Skin of body (tissue), 2 donors: ENCODE data around the gene PEX11G. TPM values are rescaled to one million over a fixed set of nuclear protein-coding genes. Genes with fewer than 3 reads are reported as not detected.
"Not testable (repeated sequence)": the region's sequence is repeated elsewhere in the genome, so short reads cannot be mapped to it uniquely, and the experiment has no call there.

Source experiments
- DNase-seq: peaks from one replicate; lab custom pipeline; 2025; lab: John Stamatoyannopoulos, UW
- total RNA-seq: library from RNA; depleted of rRNA; stranded (reverse); fragments of >200 nt; gene quantifications from one replicate; pipeline ENCODE4 v1.2.3, GENCODE V29; 2014

Gene PEX11G
- total RNA-seq, 1 donor from 2014 or later = 1.1 TPM

DNA sequence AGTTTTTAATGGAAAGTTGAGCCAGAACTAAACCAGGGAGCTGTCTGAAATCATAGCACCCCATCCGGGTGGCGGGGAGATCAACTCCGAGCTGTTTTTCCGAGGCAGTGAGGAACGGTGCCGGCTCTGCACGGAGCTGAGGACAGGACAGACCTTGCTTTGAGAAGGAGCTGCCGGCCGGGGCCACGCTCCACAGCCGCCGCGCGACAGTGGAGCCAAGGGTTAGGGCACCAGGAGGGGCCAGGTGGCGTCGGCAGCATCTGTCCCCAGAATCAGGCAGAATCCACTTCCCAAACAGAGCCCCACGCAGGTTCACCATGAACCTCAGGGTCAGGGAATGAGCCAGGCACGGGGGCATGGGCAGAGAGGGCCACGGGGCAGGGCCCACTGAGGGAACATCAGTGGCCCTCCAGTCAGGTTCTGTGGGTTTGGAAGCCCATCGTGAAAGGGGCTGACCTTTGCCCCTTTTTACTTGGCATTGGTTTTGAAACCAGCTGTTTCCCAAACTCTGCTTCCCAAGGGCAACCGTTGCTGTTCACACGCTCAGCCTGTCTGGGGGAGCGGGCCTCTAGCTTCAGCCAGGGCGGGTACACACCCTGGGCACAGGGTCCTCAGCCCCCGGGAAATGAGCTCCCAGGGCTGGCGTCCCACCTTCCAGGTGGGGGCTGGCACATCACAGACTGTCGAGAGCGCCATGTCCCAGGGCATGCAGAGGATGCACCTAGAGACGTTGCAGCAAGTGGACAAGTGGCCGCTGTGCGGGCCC, 18.1 kb downstream of the PEX11G start:
- DNase-seq = no peak

DNA sequence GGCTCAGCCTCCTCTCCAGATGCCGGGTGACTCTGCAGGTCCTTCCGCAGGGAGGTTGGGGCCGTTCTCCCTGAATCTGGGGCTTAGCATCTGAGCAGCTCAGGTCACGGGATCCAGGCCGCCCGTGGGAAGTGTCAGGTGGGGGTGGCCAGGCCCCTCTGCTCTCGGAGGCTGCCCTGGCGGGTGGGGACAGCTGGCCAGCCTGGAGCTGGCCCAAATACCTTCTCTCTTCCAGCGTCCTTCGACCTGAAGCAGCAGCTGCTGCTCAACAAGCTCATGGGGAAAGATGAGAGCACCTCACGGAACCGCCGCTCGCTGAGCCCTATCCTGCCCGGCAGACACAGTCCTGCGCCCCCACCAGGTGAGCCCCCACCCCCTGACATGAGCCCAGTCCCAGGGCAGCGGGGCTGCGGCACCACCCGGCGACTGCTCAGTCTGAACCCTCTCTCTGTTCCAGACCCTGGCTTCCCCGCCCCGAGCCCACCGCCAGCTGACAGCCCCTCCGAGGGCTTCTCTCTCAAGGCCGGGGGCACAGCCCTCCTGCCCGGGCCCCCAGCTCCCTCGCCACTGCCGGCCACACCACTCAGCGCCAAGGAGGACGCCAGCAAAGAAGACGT, 19.1 kb downstream of the PEX11G start:
- no peak for DNase-seq

DNA sequence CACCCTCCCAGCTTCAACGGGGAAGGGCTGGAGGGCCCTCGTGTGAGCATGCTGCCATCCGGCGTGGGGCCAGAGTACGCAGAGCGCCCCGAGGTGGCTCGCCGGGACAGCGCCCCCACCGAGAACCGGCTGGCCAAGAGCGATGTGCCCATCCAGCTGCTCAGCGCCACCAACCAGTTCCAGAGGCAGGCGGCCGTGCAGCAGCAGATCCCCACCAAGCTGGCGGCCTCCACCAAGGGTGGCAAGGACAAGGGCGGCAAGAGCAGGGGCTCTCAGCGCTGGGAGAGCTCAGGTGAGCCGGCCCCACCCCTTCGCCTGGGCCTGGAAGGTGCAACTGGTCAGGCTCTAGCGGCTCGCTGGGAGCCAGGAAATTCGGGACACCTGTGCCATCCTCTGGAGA, 20.0 kb downstream of the PEX11G start:
- DNase-seq = no peak

DNA sequence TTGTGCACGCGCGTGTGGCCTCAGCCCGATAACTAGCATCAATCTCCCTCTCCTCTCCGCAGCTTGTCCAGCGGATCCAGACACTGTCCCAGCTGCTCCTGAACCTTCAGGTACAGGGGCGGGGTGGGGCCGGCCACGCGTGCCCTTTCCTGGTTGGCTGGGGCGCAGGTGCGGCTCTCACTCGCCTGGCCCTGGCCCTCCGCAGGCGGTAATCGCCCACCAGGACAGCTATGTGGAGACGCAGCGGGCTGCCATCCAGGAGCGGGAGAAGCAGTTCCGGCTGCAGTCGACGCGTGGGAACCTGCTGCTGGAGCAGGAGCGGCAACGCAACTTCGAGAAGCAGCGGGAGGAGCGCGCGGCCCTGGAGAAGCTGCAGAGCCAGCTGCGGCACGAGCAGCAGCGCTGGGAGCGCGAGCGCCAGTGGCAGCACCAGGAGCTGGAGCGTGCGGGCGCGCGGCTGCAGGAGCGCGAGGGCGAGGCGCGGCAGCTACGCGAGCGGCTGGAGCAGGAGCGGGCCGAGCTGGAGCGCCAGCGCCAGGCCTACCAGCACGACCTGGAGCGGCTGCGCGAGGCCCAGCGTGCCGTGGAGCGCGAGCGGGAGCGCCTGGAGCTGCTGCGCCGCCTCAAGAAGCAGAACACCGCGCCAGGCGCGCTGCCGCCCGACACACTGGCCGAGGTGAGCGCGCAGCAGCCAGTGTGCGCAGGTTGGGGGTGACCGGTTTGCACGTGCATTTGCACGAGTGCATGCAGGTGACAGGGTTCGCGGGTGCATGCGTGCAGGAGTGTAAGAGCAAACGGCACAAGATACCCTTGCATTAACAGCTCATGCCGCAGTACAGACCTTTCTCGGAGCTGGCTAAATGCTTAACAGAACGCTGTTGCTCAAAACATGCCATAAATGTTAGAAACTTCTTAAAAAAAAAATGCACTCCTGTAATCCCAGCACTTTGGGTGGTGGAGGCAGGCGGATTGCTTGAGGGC, 21.5 kb downstream of the PEX11G start:
- no peak for DNase-seq

DNA sequence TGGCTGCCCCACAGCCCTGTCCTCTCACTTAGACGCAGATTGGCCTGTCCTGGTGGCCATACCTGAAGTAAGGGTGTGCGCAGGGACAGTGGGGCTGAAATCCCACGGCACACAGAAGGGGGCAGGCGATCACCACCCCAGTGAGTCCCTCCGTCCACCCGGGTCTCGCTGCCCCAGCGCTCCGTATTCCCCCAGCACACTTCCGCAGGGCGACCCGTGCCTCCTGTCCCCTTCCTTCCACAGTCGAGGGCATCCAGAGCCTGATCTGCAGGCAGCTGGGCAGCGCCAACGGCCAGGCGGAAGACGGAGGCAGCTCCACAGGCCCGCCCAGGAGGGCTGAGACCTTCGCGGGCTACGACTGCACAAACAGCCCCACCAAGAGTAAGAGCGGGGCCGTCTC, 25.3 kb downstream of the PEX11G start:
- no peak for DNase-seq

DNA sequence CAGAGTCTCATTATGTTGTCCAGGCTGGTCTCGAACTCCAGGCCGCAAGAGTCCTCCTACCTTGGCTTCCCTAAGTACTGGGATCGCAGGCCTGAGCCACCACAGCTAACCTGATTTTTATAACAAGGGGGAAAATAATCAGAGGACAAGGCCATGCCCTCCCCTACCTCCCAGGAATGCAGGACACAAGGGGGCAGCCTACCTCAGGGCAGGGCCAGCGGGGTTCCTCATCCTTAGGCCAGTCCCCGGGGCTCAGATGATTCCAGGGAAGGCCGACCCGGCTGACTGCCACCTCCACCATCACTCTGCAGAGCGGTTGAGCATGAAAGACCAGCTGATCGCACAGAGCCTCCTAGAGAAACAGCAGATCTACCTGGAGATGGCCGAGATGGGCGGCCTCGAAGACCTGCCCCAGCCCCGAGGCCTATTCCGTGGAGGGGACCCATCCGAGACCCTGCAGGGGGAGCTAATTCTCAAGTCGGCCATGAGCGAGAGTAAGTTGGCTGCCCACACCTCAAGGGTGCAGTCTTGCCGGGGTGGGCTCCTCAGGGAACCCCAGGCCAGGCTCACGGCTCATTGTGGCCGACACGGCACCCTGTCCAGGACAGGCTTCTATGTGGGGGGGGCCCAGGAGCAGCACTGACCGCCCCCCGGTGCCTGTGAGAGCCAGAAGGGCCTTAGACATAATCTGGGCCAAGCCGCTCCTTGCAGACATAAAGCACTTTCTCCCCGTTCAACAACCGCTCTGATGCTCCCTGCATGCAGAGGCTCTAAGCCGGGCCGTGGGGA, 26.8 kb downstream of the PEX11G start:
- DNase-seq = no peak

DNA sequence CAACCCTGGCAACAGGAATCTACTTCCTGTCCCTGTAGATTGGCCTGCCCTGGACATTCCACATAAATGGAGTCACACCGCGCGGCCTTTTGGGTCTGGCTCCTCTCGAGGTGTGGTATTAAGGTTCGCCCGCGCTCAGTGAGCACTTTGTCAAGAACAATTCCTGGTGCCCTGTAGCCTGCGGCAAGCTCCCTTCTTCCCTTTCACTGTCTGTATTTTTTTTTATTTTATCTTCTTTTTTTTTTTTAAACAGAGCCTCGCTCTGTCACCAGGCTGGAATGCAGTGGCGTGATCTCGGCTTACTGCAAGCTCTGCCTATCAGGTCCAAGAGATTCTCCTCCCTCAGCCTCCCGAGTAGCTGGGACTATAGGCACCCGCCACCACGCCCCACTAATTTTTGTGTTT, 28.3 kb downstream of the PEX11G start:
- DNase-seq = no peak

DNA sequence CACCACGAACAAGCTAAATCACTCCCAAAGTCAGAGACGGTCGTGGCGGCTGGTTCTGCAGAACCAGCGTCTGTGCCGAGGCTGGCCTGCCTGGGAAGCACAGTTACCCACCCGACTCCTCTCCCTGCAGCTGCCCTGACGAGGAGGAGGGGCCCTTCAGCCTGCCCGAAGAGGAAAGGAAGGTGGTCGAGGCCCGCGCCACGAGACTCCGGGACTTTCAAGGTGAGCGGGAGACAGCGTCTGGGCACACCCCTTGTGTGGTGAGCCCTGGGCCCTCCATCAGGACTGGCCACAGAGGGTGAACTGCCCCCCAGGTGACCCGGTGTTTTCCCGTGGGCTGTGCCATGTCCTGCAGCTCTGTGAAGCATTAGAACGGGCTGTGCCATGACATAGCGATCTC, 29.1 kb downstream of the PEX11G start:
- DNase-seq = no peak

DNA sequence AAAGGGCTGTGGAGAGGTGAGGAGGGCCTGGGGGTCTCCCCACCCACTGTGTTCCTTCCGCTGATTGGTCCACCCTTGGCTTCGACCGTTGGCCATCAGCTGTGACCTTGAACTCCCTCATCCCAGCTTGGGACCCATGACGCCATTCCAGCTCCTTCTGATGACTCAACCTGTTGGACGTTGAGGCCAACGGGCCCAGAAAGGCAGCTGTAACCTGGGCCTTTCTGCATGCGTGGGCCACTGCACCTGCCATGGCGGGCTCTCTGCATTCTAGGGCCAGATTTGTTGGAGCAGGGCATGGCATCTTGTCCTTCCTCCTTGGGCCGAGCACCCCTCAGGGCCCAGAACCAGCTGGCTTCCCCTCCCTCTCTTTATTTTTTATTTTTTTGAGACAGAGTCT, 30.2 kb downstream of the PEX11G start:
- no peak for DNase-seq

DNA sequence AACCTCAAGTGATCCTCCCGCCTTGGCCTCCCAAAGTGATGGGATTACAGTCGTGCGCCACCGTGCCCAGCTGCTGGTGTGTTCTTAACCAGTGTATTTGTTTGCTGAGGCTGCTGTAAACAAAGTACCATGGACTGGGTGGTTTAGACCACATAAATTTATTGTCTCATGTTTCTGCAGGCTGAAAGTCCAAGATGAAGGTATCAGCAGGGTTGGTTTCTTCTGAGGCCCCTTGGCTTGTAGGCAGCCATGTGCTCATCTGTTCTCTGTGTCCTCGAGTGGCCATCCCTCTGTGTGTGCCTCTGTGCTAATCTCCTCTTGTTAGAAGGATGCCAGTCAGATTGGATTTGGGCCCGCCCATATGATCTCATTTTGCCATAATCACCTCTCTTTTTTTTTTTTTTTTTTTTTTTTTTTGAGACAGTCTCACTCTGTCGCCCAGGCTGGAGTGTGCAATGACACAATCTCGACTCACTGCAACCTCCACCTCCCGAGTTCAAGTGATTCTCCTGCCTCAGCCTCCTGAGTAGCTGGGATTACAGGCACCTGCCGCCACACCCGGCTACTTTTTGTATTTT, 31.8 kb downstream of the PEX11G start:
- no peak for DNase-seq

DNA sequence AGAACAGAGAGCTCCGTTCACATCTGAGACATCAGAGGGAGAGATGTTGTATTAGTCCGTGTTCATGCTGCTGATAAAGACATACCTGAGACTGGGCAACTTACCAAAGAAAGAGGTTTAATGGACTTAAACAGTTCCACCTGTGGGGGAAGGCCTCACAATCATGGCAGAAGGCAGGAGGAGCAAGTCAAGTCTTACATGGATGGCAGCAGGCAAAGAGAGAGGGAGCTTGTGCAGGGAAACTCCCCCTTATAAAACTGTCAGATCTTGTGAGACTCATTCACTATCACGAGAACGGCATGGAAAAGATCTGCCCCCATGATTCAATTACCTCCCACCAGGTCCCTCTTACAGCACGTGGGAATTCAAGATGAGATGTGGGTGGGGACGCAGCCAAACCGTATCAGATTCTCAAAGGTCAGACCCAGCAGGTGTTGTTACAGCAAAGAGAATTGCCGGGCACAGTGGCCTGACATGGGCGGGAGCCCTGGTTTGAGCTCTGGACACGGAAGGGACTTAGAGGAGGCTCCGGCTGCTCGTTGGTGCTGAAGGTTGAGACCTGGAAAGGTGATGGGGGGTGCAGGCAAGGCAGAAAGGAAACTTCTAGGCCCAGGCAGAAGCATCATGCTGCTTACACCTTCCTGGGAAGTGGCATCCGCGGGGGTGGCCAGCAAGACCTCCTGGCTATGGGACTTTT, 33.1 kb downstream of the PEX11G start:
- no peak for DNase-seq

DNA sequence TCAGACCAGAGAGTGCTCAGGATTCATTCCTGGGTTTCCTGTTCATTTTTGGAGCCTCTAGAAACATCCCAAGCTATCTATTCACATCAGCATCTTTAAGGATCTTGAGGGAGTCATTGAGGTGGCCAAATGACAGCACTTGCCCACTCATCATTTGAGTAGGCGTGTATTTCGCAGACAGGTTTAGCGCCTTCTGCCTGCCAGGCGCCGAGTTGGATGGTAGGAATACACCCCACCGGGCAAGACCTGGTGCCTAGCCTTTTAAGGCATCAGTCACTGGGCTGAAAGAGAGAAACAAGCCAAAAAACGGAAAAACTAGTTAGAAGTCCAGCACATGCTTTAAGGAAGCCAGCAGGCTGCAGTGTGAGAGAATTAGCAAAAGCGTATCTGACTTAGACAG, 33.8 kb downstream of the PEX11G start:
- DNase-seq = no peak

DNA sequence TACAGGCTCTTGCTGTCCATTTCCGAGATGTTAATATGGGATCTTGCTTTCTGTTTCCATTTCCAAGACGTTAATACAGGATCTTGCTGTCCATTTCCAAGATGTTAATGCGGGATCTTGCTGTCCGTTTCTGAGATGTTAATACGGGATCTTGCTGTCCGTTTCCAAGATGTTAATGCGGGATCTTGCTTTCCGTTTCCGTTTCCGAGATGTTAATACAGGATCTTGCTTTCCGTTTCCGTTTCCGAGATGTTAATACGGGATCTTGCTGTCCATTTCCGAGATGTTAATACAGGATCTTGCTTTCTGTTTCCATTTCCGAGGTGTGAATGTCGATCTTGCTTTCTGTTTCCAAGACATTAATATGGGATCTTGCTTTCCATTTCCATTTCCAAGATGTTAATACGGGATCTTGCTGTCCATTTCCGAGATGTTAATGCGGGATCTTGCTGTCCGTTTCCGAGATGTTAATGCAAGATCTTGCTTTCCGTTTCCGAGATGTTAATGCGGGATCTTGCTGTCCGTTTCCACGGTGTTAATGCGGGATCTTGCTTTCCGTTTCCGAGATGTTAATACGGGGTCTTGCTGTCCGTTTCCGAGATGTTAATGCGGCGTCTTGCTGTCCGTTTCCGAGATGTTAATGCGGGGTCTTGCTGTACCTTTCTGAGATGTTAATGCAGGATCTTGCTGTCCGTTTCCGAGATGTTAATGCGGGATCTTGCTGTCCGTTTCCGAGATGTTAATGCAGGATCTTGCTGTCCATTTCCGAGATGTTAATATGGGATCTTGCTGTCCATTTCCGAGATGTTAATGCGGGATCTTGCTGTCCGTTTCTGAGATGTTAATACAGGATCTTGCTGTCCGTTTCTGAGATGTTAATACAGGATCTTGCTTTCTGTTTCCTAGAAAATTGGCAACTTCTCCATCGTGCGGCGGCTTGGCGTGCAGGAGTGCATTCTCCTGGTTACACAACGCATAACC, 38.3 kb downstream of the PEX11G start:
- no peak for DNase-seq

DNA sequence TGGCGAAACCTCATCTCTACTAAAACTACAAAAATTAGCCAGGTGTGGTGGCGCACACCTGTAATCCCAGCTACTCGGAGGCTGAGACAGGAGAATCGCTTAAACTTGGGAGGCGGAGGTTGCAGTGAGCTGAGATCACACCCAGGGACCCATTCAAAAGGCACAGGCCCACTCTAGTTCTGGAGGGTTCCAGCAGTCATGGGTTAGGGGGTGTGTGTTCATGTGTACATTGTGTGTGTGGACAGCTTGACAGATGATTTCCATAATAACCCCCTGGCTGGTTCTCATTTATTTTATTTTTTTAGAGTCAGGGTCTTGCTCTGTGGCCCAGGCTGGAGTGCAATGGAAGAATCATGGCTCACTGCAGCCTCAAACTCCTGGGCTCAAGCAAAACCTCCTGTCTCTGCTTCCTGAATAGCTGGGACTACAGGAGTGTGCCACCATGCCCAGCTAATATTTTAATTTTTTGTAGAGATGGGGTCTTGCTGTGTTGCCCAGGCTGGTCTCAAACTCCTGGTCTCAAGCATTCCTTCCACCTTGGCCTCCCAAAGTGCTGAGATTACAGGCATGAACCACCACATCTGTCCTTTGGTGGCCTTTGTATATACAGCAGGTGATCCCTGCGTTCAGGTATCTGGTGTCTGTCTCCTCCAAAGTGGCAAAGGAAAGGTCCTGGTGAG, 39.3 kb downstream of the PEX11G start:
- DNase-seq = not testable (repeated sequence)

DNA sequence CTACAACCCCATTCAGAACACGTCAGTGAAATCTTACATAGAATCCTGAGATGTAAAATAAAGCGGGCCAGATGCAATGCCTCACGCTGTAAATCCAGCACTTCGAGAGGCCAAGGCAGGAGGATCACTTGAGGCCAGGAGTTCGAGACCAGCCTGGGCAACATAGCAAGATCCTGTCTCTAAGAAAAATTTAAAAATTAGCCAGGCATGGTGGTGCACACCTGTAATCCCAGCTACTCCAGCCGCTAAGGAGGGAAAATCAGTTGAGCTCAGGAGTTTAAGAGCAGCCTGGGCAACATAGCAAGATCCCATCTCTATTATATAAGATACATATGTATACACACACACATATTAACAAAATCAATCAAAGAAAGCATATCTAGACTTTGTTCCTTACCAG, 41.2 kb downstream of the PEX11G start:
- DNase-seq = no peak

DNA sequence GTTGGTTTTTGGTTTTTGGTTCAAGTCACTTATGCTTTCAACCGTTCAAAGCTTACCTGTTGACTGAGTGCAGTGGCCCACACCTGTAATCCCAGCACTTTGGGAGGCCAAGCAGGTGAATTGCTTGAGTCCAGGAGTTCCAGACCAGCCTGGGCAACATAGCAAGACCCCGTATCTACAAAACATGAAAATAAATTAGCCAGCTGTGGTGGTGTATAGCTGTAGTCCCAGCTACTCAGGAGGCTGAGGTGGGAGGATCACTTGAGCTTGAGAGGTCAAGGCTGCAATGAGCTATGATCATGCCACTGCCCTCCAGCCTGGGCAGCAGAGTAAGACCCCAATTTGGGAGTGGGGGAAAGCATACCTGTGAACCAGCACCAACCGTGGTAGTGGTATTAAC, 43.7 kb downstream of the PEX11G start:
- DNase-seq = no peak

DNA sequence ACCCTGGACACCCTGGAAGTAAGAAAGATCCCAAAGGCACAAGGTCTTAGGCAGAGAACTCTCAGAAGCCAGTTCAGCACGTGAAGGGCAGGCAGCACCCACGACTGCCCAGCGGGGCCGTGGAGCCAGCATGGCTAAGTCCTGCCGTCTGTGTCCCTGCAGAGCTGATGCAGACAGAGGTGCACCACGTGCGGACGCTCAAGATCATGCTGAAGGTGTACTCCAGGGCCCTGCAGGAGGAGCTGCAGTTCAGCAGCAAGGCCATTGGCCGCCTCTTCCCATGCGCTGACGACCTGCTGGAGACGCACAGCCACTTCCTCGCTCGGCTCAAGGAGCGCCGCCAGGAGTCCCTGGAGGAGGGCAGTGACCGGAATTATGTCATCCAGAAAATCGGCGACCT, 44.8 kb downstream of the PEX11G start:
- no peak for DNase-seq

DNA sequence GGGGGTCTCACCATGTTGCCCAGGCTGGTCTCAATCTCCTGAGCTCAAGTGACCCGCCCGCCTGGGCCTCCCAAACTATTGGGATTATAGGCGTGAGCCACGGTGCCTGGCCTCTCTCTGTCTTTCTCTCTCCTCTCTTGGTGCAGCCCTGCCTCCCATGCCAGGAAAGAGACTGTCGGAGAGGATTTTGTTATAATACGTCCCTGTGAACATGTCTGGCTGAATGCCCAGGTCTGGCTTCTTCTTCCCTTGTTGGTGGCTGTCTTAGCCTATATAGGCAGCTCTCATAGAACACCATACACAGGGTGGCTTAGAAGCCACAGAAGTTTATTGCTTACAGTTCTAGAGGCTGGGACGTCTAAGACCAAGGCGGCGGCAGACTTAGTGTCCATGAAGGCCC, 46.4 kb downstream of the PEX11G start:
- peak; percentile 17 for DNase-seq
